ENCODE measurements around the gene AGAP1.

Gene AGAP1

DNA sequence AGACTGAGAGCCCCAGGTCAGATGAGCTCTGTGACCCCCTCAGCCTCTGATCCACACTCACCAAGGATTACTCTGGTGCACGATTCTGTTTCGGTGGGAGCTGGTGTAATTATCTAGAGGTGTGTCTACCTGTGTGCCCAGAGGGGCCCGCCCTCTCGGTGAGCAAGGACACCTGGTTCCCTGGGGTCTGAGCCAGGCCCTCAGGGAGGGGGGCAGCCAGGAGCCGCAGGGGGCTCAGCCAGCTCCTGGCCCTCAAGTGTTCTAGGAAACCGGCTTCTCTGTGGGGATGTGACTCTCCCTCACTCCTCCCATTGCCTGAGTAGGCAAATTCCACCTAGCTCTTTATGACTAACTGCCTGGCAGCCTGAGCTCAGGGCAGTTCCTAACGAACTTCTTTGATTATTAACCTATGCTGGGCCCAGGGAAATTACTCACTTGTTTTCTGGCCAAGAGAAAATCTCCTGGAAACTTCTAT is 17.4 kb downstream of the AGAP1 start:
- DNase-seq = peak; percentile 47

GRCh38 chr2:235511751-235512698 is 18.2 kb downstream of the AGAP1 start:
- no peak for DNase-seq

GRCh38 chr2:235512699-235513053 is 18.8 kb downstream of the AGAP1 start:
- DNase-seq = no peak

- DNase-seq = no peak
These were observed 20.3 kb downstream of the AGAP1 start for GRCh38 chr2:235513984-235514626.

- DNase-seq = no peak
These were observed 21.0 kb downstream of the AGAP1 start for GRCh38 chr2:235514627-235515363.

DNA sequence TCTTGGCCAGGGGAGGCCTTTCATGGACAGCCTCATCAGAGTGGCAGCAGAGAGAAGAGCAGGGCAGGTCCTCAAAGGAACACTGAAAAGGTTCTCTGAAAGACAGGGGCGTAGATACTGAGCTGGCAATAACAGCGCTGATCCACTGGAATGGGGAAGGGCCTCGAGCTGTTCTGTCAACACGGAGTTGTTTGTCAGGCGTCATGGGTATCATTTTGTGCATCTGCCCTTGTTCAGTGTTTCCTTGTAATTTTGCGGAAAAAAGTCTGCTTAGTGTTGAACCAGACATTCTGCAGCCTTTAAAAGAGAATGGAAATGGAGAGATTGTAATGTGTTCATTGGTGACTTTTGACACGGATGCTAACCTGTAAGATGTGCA is 21.5 kb downstream of the AGAP1 start:
- DNase-seq = no peak

GRCh38 chr2:235515821-235516220 is 22.0 kb downstream of the AGAP1 start:
- no peak for DNase-seq

- no peak for DNase-seq
These were observed 22.4 kb downstream of the AGAP1 start for GRCh38 chr2:235516257-235516656.

DNA sequence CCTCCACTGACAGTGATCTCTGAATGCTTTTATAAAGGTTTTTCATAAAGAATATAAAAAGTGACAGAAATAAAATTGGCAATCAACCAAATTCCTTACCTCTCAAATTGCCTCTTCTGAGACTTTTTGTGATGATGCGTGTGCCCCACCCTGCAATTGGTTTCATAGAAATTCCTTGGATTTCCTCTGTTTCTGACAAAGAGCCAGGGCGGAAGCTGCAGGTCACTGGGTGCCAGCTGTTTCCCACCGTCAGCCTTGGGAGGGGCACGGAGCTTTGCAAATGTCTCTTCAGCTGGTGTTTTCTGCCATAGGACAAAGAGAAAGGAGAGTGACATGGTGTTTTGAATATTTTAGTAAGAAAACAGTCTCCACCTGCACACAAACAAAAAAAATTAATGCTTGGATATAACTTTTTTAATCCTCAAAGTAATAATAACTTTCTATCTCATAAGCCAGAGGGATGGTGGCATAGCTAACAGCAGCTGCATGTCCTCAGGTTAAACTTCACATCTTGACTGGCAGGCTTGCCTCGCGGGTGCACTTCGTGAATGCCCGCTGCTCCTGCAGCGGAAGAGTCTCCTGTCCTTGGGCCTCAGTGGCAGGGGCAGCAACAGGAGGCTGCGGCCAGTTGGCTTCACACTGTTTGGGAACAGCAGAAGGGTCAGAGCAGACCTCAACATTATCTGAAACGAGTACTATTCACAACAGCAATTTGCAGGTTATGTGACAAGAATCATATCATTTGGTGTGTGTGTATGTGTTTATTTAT is 24.7 kb downstream of the AGAP1 start:
- DNase-seq = no peak

- DNase-seq = no peak
These were observed 26.9 kb downstream of the AGAP1 start for GRCh38 chr2:235520787-235521186.

DNA sequence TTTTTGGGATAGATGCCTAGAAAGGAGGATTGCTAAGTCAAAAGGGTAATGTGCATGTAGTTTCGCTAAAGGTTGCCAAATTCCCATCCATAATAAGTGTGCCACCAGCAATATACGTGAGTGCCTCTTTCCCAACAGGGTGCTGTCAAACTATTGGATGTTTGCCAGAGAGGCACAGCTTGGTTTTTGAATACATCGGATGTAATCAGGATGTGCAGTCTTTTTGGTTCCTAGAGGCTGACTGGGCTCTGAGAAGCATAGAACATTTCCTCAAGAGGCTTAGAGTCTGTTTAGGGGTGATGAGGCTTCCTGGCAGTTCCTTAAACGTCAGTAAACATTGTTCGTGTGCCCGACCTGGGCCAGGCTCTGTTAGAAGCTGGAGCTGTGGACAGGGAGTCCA is 28.0 kb downstream of the AGAP1 start:
- DNase-seq = peak; percentile 2

DNA sequence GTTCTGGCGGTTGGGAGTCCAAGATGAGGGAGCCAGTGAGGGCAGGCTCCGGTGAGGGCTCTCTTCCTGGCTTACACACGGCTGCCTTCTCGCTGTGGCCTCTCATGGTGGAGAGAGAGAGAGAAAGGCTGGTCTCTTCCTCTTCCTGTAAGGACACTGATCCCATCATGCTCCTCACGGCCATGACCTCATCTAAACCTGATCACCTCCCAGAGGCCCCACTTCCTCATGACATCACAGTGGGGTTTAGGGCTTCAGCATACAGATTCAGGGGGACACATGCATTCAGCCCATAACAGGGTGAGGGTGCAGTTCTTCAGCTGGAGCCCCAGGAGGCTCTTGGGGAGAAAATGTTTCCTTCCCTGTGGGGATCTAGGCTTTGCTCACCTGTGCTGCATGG is 29.2 kb downstream of the AGAP1 start:
- DNase-seq = no peak

GRCh38 chr2:235523486-235524150 is 29.8 kb downstream of the AGAP1 start:
- DNase-seq = no peak

DNA sequence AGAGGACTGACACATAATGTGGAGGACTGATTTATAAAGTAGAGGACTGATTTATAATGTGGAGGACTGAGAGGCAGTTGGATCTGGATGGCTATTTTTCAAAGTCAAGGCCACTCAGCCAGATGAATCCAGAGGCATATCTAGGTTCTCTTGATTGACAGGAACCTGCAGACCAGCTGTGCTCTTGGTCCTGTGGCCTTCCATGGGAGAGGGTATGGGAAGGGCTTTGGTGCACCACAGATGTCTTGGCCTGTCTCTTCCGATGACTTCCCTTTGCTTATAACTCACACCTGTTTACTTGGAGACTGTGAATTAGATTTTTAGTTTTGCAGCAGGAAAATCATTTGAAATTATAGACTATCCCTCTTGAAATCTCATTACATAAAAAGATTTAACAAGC is 32.3 kb downstream of the AGAP1 start:
- no peak for DNase-seq

- no peak for DNase-seq
These were observed 34.1 kb downstream of the AGAP1 start for GRCh38 chr2:235527806-235528469.

DNA sequence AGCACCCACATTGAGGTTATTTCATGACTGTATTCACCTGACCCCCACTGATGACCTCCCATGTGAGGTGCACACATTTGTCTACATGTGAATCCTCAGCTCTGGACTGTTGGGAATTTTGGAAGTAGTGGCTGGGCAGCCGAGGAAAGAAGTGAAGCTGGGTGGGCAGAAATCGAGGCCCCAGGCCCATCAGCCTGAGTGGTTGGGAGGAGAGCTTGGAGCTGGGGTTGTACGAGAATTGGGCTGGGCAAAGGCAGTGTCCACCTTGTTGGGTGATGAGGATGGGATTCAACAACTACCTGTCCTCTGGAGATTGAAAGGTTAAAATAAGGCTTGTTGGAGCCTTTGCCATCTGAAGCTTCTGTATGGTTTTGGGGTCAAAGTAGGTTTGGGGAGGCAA is 35.8 kb downstream of the AGAP1 start:
- no peak for DNase-seq

DNA sequence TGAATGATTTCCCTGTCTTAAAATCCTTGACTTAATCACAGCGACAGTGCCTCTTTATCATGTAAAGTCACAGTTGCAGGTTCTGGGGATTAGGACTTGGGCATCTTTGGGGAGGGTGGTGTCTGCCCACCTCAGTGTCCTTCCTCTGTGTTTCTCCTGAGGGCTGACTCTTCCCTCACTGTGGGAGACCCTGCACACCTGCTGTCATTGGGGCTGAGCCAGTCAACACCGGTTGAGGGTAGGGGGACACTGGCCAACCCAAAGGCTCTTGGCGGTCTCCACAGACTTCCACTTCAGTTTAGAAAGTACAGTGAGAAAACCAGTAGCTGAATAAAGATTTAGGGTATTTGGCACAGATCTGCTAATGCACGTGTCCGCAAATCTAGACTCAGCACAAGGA is 36.9 kb downstream of the AGAP1 start:
- DNase-seq = no peak

GRCh38 chr2:235532307-235532706 is 38.5 kb downstream of the AGAP1 start:
- no peak for DNase-seq

DNA sequence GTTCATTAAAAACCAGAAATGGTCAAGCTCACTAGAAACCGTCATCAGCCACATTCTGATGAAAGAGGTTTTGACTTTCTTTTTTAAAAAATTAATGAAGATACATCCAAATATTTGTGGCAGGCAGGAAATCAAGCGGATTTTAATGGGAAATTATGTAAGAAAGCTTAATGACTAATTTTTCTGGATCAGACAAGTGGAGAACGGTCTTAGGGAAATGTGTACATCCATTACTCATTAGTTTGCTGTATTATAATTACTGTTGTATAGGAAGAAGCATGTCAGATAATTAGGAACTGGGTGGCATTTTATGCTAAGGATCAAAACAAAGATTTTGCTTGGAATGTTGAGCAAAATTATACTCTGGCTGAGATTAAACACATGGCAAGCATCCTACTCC is 39.4 kb downstream of the AGAP1 start:
- no peak for DNase-seq

DNA sequence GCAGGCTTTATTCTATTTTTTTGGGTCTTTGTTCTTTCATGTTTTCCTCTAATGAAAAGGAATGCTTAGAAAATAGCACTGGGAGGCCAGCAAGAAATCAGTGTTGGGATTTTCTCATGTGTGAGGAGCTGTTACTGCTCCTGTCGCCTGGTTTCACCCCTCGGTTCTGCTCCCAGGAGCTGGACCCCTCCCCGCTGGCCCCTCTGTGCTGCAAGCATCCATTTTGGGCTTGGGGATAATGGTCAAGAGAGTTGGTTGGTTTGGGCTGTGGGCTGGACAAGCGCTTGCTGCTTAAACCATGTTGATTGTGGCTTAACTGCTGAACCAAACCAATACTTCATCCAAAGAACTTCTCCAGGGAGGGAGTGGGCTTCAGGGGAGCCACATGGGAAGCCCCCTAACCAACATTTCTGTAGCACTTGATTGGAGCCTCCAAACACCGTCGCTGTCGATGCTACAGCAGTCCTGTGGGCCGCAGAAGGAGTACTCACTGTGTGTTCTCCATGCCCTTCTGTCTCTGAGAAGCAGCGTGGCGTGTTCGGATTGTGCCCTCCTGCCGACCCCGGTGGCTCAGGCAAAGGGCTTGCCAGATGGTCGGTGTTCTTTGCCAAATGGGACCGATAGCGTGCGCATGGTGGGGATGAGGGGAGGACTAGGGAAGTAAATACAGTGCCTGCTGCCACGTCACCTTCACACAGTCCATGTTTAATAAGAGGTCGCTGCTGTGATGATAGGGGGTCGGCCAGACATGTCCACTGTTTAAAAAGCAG is 40.0 kb downstream of the AGAP1 start:
- no peak for DNase-seq

Measured in NCI-H146 (cell line).